ENCODE measurements around the gene EVL.
"Not testable (repeated sequence)": the region's sequence is repeated elsewhere in the genome, so short reads cannot be mapped to it uniquely, and the experiment has no call there.

Gene EVL

GRCh38 chr14:100039903-100040302, 25.3 kb upstream of the EVL start:
- DNase-seq (ENCODE audit: low read depth) = no peak

DNA sequence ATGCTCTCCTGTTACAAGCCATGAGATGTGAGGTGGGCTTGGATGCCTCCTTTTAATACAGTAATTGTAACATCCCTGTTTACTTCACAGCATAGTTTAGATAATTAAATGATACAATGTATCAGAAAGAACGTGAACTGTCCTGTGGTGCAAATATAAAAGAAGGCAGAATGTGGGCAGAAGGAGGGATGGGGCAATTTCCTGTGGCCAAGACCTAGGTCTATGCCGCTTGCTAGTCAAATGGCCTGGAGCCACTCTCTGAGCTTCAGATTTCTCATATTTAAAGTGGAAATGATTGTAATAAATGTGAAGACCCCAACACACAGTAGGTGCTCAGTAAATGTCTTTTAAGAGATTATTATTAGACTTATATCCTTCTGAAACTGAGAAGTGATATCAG, 24.0 kb upstream of the EVL start:
- no peak for DNase-seq (ENCODE audit: low read depth)

DNA sequence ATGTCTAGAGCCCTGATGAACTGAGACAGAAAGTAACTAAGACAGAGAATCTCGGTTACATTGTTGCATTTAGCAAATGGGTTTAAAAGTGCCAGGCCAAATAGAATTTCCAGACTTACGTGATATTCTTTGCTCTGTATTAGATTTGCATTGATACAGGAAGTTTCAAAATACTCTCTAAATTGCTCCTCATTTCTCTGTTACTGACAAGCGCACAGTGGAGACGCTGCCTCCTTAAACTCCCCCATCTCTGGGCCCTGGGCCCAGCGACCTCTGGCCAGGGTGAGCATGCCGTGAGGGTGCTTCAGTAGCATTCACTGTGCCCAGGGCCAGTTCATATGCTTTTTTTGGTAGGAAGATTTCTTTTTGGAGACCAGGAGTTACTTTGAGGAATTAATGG, 22.9 kb upstream of the EVL start:
- DNase-seq (ENCODE audit: low read depth) = no peak

- no peak for DNase-seq (ENCODE audit: low read depth)
Observed at GRCh38 chr14:100045642-100046344, 19.4 kb upstream of the EVL start.

DNA sequence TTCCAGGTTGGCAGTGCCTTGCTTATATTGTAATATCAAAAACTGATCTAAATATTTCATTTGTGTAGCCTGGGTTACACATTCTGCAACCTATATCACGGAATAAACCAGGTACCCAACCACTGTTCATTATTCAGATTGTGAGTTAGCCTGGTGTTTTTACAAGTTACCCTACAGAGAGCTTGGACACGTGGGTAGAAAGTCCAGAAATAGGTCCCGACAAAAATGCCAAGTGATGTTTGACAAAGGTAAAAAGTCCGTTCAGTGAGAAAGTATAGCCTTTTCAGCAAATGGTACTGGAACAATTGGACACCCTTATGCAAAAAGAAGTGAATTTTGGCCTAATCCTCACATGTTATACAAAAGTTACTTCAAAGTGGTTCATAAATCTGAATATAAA, 17.6 kb upstream of the EVL start:
- DNase-seq (ENCODE audit: low read depth) = no peak

DNA sequence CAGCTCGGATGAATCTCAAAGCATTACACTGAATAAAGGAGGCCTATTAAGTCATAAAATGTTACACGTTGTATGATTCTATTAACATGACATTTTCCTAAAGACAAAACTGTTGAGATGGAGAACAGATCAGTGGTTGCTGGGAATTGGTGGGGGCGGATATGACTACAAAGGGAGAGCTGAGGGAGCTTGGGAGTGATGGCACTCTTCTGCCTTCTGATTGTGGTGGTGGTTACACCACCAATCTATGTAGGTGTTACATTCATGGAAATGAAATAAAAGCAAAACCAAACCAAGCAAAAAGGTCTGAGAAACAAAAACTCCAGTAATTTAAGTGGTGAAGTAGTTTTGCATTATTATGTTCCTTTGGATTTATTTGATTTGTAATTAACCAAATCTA, 16.4 kb upstream of the EVL start:
- no peak for DNase-seq (ENCODE audit: low read depth)

DNA sequence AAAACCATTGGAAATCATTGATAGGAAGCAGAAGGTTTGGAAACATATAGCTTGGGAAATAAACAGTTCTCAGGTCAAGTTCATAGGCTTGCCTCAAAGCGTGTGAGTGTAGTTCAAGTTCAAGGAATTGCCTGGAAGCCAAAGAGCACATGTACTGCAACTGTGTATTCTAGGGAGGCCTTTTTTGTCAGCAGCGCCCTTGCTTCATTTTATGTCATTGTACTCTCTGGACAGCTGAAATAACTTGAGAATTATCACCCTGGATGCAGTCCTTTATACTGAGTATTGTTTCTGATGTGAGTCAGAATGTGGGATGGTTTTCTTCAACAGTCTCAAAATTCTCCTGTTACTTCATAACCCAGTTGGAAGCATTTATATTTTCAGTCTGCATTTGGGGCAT, 16.0 kb upstream of the EVL start:
- DNase-seq (ENCODE audit: low read depth) = no peak

DNA sequence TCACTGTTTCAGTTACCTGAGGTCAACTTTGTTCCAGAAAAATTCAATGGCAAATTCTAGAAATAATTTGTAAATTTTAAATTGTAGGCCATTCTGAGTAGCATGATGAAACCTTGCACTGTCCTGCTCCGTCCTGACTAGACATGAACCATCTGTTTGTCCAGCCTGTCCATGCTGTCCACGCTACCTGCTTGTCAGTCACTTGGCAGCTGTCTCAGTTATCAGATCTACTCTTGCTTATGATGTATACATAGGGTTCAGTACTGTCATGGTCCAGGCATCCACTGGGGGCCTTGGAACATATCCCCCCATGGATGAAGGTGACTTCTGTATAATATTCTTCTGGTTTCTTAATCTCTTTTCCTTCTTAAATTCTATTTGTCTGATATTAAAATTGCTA, 14.1 kb upstream of the EVL start:
- no peak for DNase-seq (ENCODE audit: low read depth)

- no peak for DNase-seq (ENCODE audit: low read depth)
Observed at GRCh38 chr14:100051543-100051942, 13.7 kb upstream of the EVL start.

GRCh38 chr14:100052819-100053218, 12.4 kb upstream of the EVL start:
- no peak for DNase-seq (ENCODE audit: low read depth)

- no peak for DNase-seq (ENCODE audit: low read depth)
Observed at GRCh38 chr14:100054316-100055075, 10.7 kb upstream of the EVL start.

DNA sequence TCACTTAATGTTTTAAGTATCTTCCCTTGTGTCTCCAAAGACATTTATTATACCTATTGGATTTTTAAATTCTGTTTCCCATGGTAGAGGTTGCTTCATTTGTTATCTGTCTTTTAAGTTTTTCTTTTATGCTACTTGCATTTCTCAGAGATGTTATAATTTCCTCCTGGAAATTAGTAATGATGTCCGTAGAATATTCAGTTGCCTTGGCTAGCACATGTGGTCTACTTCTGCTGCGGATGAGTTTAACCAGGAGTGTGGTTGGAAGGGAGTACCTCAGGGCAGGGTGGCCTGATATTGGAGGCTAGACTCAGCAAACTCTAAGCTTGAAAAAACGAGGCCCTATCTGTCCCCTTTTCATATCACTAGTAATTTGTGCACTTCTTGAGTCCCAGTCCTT, 8.8 kb upstream of the EVL start:
- DNase-seq (ENCODE audit: low read depth) = no peak

DNA sequence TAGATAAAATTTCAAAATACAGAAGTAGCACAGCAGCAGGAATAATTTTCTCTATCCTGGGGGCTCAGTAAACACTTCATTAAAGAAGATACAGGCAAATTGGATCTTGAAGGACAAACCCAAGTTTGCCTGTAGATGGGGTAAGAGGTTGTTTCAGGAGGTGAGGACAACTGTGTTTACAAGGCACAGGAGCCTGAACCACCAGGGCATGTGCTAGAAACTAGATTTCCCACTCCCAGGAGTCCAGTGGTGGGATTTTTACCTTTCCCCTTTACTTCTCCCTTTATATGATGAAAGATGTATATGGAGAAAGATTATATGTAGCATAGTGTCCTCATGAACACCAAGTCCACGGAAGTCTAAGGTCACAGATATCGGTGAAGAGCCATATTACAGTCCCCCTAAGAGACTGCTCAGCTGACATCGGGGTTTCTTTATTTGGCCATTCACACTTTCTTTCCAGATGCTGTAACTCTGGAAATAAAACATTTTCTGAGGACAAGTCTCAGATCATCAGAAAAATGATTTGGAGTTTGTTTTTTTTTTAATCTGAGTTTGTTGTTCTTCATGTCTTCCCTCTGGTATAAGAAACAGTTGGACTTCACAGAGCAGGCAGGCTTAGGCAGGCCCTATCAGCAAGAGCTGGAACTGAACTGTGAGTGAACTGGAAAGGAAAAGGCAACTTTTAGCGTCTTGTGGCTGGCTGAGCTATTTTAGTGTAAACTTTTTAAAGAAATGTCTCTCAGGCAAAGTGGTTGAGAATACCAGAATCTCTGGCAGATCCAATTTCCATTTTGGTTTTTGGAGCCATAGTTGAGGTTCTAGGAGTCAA, 8.0 kb upstream of the EVL start:
- DNase-seq (ENCODE audit: low read depth) = no peak

DNA sequence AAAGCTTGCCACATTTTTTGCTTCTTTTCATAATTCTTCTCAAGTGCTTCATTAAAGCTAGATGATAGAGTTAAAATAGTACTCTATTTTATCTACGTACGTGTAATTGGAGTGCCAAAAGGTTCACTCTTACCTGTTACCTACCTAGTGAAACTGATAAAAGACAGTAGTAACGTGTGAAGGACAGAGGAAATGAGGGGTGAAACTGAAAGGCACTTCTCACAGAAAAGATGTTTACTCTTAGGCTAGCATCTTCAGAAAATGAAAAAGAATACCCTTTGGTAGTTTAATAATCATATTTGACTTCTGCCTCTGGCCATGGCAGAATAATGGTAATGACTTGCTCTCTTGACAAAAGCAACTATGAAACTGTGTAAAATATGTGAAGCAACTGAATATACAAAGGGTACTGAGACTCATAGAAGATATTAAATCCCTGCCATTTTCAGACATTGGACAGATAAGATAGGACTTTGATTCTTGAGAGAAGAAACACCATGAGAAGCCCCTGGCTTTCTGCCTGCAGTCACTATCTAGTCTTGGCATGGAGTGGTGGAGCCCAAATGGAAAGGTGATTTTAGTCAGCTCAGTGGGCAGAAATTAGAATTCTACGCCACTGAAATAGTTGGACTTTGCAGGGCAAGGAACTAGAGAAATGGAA, 6.3 kb upstream of the EVL start:
- DNase-seq (ENCODE audit: low read depth) = no peak

DNA sequence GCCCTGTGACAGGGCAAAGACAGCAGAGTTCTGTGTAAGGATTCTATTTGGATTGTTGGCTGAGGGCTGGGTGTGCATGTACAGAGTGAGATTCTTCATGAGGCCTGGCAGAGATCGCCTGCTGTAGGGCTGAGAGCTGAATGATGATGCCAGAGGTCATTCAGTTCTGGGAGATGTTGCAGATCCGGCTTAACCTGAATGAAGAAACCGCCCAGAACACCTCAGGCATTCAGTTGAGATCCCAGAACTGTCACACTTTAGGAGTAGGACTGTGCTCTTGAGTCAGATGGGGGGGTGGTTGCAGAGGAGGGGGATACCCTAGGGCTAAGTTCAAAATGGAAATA, 5.8 kb upstream of the EVL start:
- no peak for DNase-seq (ENCODE audit: low read depth)

- no peak for DNase-seq (ENCODE audit: low read depth)
Observed at GRCh38 chr14:100060760-100061159, 4.5 kb upstream of the EVL start.

DNA sequence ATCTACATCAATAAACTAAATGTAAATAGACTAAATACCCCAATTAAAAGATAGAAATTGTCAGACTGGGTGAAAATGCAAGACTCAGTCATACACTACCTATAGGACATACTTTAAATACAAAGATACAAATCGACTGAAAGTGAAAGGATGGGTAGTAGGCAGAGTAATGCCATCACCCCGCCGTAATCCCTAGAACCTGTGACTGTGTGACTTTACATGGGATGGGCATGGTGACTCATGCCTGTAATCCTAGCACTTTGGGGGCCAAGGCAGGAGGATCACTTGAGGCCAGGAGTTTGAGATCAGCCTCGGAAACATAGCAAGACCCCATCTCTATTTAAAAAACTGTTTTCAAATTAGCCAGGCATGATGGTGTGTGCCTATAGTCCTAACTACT, 2.6 kb upstream of the EVL start:
- DNase-seq (ENCODE audit: low read depth) = no peak

GRCh38 chr14:100063314-100063941, 1.8 kb upstream of the EVL start:
- DNase-seq (ENCODE audit: low read depth) = no peak

DNA sequence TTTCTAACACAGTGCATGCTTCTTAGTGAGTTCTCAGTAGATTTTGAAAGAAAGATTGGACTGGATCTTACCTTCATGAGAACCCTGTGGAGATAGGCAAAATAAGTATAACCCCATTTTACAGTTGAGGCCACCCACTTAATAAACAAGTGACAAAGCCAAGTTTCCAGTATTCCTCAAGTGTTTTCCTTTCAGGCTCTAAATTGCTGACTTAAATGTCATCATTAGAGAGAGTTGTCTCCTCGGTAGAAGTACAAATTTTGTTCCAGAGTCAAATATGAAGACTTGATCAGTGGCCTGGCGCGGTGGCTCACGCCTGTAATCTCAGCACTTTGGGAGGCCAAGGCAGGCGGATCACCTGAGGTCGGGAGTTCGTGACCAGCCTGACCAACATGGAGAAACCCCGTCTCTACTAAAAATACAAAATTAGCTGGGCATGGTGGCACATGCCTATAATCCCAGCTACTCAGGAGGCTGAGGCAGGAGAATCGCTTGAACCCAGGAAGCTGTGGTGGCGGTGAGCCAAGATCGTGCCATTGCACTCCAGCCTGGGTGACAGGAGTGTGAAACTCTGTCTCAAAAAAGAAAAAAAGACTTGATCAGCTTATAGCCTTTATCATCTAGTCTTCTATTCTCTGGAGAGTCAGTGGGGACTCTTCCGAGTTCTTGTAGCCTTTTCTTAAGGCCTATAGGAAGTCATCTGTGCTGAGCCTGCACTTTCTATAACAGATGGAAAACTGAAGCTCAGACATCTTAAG, 708 bp upstream of the EVL start:
- DNase-seq (ENCODE audit: low read depth) = not testable (repeated sequence)

GRCh38 chr14:100065942-100066574, 836 bp downstream of the EVL start:
- no peak for DNase-seq (ENCODE audit: low read depth)

GRCh38 chr14:100066962-100067361, 1.7 kb downstream of the EVL start:
- no peak for DNase-seq (ENCODE audit: low read depth)
